Ovary (tissue), 9 donors: ENCODE data around the gene ZNF761. TPM values are rescaled to one million over a fixed set of nuclear protein-coding genes. Genes with fewer than 3 reads are reported as not detected.

Experiments used
- DNase-seq, 5 donors: peaks; one replicate each; pipeline ENCODE4 v3.0.0-alpha.2; 2019 to 2020
- H3K27ac ChIP-seq, 2 donors: fragments of 200-600 bp; one replicate each; pipeline versions ENCODE4 v1.5.1 to v1.8.0; 2019 to 2022
- H3K27me3 ChIP-seq: fragments of 200-600 bp; one replicate; pipeline ENCODE4 v1.8.0; 2022
- H3K36me3 ChIP-seq: fragments of 200-600 bp; sonication (generic); one replicate; pipeline ENCODE4 v1.5.1; 2019
- H3K4me1 ChIP-seq: one replicate; pipeline ENCODE4 v1.8.1; 2013; ENCODE audit warnings: mild to moderate bottlenecking, moderate library complexity; ENCODE audit not compliant: insufficient read depth
- H3K4me3 ChIP-seq: fragments of 200-600 bp; sonication (generic); one replicate; pipeline ENCODE4 v1.5.1; 2017
- H3K9me3 ChIP-seq, 2 donors: fragments of 200-600 bp in 1 of 2; sonication (generic) in 1 of 2; one replicate each; pipeline versions ENCODE4 v1.5.1 to v1.8.1; 2013 to 2019; ENCODE audit warnings: mild to moderate bottlenecking in 1 of 2, moderate library complexity in 1 of 2
- EP300 ChIP-seq: sonication (generic); formaldehyde crosslinking; IDR thresholded peaks from one replicate; pipeline ENCODE4 v1.6.1; 2017; ENCODE audit warnings: antibody characterized with exemption
- POLR2A ChIP-seq: fragments of 450-650 bp; IDR thresholded peaks from one replicate; pipeline ENCODE4 v1.6.1; 2017; ENCODE audit warnings: antibody characterized with exemption, mild to moderate bottlenecking, moderate library complexity
- WGBS, 3 donors: extraction: QIAGEN DNeasy Blood & Tissue Kit in 1 of 3; methylation state at CpG; one replicate each; pipeline versions ENCODE4 v1.1.5 to v1.1.7; 2013 to 2017; 5-methylcytosine and 5-hydroxymethylcytosine counted together
- intact Hi-C, 4 donors: fragments of 100-400 bp; cut with DNase I; formaldehyde crosslinking; loops; one replicate each; pipeline versions ENCODE4 v1.11.0 to v1.15.1; 2022 to 2023
- polyA plus RNA-seq, 2 donors: library from polyadenylated mRNA; stranded (reverse); fragments of 200-250 nt in 1 of 2; fragments of 350-450 nt in 1 of 2; fragmentation: Illumina TruSeq in 1 of 2; extraction: RNeasy Lipid Tissue Mini Kit (QIAGEN cat#74804) in 1 of 2; gene quantifications; one replicate each; pipeline ENCODE4 v1.2.3, GENCODE V29; 2013 to 2014
- small RNA-seq: library from RNA; depleted of rRNA; stranded (forward); fragments of <200 nt; gene quantifications from one replicate; pipeline ENCODE3, GENCODE V24; 2016
- total RNA-seq, 7 donors: library from RNA; depleted of rRNA in 2 of 7; stranded (reverse); fragments of >200 nt in 2 of 7; fragmentation: NEBNext Ultra II Directional in 3 of 7; extraction: Animal tissue kit (Norgen Biotek cat#: 25700) in 3 of 7; gene quantifications; one replicate each; pipeline versions ENCODE4 v1.1.0 to v1.2.4, GENCODE V29; 2016 to 2023
- TF ChIP-seq, protein P1 (sequence below), 3 donors: fragments of 450-650 bp in 2 of 3; fragments of 200-600 bp in 1 of 3; IDR thresholded peaks; one replicate each; pipeline versions ENCODE4 v1.5.1 to v1.8.0; 2016 to 2022; ENCODE audit warnings: antibody characterized with exemption in 3 of 3, mild to moderate bottlenecking in 1 of 3
- donor health status: DM: no; HTN: no; CAD: no; lungs with moderate emphysema.
- donor health status: DM: no; HTN: no; CAD: no.
- donor health status: Bipolar disorder and iron deficiency.
- donor health status: DM: yes; HTN: yes; CAD: no.
- donor health status: DM: no; HTN: no; CAD: no.
- donor health status: DM: yes; HTN: yes; CAD: no.

The ZNF761 gene
- total and polyA plus RNA-seq, 9 donors = 6.7 to 19.5 (median 10.2) TPM

- peak in 4 of 5 donors; percentile 44 to 72 (median 68) for DNase-seq
- Histone ChIP-seq H3K27me3 (no peaks in the 10 kb centered on the region), H3K4me1 (no peaks in the 10 kb centered on the region), H3K27ac (peak overlapping the region in 1 of 2 donors; percentile 9), H3K4me3 (no peak overlapping the region), H3K36me3 (no peaks in the 10 kb centered on the region), H3K9me3 (no peaks in the 10 kb centered on the region)
- 3 to 11% (median 5%) methylated on average over 7 of the region's 7 CpGs for WGBS, 3 donors
- intact Hi-C loops = no loop called here
- TF ChIP-seq EP300 (peak; percentile 7), POLR2A (no peak)
Measured at GRCh38 chr19:53504885-53505284, 73.1 kb downstream of the ZNF761 start.

- TF ChIP-seq, protein P1, sequence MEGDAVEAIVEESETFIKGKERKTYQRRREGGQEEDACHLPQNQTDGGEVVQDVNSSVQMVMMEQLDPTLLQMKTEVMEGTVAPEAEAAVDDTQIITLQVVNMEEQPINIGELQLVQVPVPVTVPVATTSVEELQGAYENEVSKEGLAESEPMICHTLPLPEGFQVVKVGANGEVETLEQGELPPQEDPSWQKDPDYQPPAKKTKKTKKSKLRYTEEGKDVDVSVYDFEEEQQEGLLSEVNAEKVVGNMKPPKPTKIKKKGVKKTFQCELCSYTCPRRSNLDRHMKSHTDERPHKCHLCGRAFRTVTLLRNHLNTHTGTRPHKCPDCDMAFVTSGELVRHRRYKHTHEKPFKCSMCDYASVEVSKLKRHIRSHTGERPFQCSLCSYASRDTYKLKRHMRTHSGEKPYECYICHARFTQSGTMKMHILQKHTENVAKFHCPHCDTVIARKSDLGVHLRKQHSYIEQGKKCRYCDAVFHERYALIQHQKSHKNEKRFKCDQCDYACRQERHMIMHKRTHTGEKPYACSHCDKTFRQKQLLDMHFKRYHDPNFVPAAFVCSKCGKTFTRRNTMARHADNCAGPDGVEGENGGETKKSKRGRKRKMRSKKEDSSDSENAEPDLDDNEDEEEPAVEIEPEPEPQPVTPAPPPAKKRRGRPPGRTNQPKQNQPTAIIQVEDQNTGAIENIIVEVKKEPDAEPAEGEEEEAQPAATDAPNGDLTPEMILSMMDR (IDR thresholded peaks at IDR 0.05) = no peak
- no peak for TF ChIP-seq POLR2A
- TF ChIP-seq EP300 = no peak
- Histone ChIP-seq H3K4me1 (no peaks in the 10 kb centered on the region), H3K36me3 (no peaks in the 10 kb centered on the region), H3K27me3 (no peaks in the 10 kb centered on the region), H3K27ac (no peak overlapping the region), H3K9me3 (no peaks in the 10 kb centered on the region), H3K4me3 (no peak overlapping the region)
- WGBS, 3 donors = 67 to 78% (median 72%) methylated on average over 8 of the region's 8 CpGs
- DNase-seq = no peak
- intact Hi-C loops = no loop called here
Measured at GRCh38 chr19:53506728-53507127, 74.9 kb downstream of the ZNF761 start.

Small RNA genes lying within 50 kb of the gene (small RNA-seq; reads per million reads assigned to genes)
- gene RPL39P36 = not detected

Other genes starting within 250 kb of the ZNF761 start
- 10 to 100 TPM in 3 of 7 donors, 1 to 10 TPM in 4; 3.9 to 13.0 (median 8.8) TPM for gene ZNF665, start 238.6 kb upstream of the ZNF761 start, total RNA-seq
- gene ZNF665, start 238.6 kb upstream of the ZNF761 start, polyA plus RNA-seq = 10 to 100 TPM in 1 of 2 donors, 1 to 10 TPM in 1; 9.2 to 10.2 TPM
- 10 to 100 TPM; 19.4 to 31.3 (median 28.8) TPM for gene ZNF677, start 177.1 kb upstream of the ZNF761 start, total RNA-seq
- gene ZNF677, start 177.1 kb upstream of the ZNF761 start, polyA plus RNA-seq = 10 to 100 TPM; 19.1 to 23.7 TPM
- gene VN1R2, start 173.7 kb upstream of the ZNF761 start, total RNA-seq = under 1 TPM in 1 of 7 donors, not detected in 6; 0.25 TPM
- not detected for gene VN1R2, start 173.7 kb upstream of the ZNF761 start, polyA plus RNA-seq
- not detected for gene VN1R4, start 164.3 kb upstream of the ZNF761 start, total RNA-seq
- gene VN1R4, start 164.3 kb upstream of the ZNF761 start, polyA plus RNA-seq = not detected
- gene ZNF845, start 98.2 kb upstream of the ZNF761 start, total RNA-seq = 1 to 10 TPM; 3.1 to 8.2 (median 7.3) TPM
- 1 to 10 TPM; 3.3 to 3.8 TPM for gene ZNF845, start 98.2 kb upstream of the ZNF761 start, polyA plus RNA-seq
- gene ZNF525, start 66.3 kb upstream of the ZNF761 start, total RNA-seq = 10 to 100 TPM in 6 of 7 donors, 1 to 10 TPM in 1; 4.0 to 25.7 (median 18.8) TPM
- 1 to 10 TPM; 6.2 to 8.1 TPM for gene ZNF525, start 66.3 kb upstream of the ZNF761 start, polyA plus RNA-seq
- gene ZNF765, start 36.8 kb upstream of the ZNF761 start, total RNA-seq = 10 to 100 TPM in 6 of 7 donors, 1 to 10 TPM in 1; 9.2 to 27.9 (median 21.8) TPM
- gene ZNF765, start 36.8 kb upstream of the ZNF761 start, polyA plus RNA-seq = 1 to 10 TPM; 6.8 to 9.8 TPM
- 1 to 10 TPM; 2.0 to 6.0 (median 3.2) TPM for gene ZNF813, start 35.7 kb downstream of the ZNF761 start, total RNA-seq
- gene ZNF813, start 35.7 kb downstream of the ZNF761 start, polyA plus RNA-seq = 1 to 10 TPM; 1.9 to 2.1 TPM
- 100 to 1,000 TPM in 5 of 7 donors, 10 to 100 TPM in 2; 52.0 to 365 (median 150) TPM for gene ZNF331, start 106.2 kb downstream of the ZNF761 start, total RNA-seq
- 10 to 100 TPM; 23.7 to 24.6 TPM for gene ZNF331, start 106.2 kb downstream of the ZNF761 start, polyA plus RNA-seq
- not detected for gene DPRX, start 200.0 kb downstream of the ZNF761 start, total RNA-seq
- gene DPRX, start 200.0 kb downstream of the ZNF761 start, polyA plus RNA-seq = not detected